ENCODE results near the gene IL17RA.

Gene IL17RA

DNA sequence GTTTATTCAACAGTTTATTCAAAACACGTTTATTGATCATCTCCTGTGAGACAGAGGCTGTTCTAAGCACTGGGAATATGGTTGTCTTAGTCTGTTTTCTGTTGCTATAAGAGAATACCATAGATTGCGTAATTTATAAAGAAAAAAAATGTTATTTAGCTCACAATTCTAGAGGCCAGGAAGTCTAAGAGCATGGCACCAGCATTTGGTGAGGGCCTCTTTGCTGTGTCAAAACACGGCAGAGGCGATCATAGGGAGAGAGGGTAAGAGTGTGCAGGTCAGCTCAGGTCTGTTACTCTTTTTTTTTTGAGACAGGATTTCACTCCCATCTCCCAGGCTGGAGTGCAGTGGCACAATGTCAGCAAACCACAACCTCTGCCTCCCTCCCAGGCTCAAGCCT, 5.2 kb upstream of the IL17RA start:
- no peak for TF ChIP-seq POLR2A (IDR thresholded peaks at IDR 0.05; ENCODE audit: low read depth, low read length)
- no peak for TF ChIP-seq POLR2AphosphoS5 (IDR thresholded peaks at IDR 0.05; ENCODE audit: low read depth, low read length)
- no peak for TF ChIP-seq SPI1 (IDR thresholded peaks at IDR 0.05; ENCODE audit: low read depth, low read length)
- no peak for DNase-seq (ENCODE audit: insufficient read length, low spot score)
- FAIRE-seq = no peak

DNA sequence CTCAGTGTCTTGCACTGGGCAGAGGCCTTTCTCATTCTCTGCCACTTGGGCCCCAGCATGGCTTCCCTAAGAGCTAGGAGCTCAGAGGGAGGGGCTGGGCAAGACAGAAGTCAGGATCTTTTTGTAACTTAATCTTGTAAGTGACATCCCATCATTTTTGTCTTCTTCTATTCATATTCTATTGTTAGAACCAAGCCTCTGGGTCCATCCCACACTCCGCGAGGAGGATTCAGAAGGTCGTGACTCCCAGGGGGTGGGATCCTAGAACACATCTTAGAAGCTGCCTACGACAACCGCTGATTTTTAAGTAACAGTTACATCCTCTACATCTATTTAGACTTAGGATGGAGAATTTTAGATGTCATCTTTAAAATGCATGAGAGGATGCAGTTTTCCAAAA, 1.5 kb upstream of the IL17RA start:
- no peak for DNase-seq (ENCODE audit: insufficient read length, low spot score)
- TF ChIP-seq PAX5 (IDR thresholded peaks at IDR 0.05; ENCODE audit: insufficient read depth, low read length, severe bottlenecking) = no peak
- no peak for FAIRE-seq

DNA sequence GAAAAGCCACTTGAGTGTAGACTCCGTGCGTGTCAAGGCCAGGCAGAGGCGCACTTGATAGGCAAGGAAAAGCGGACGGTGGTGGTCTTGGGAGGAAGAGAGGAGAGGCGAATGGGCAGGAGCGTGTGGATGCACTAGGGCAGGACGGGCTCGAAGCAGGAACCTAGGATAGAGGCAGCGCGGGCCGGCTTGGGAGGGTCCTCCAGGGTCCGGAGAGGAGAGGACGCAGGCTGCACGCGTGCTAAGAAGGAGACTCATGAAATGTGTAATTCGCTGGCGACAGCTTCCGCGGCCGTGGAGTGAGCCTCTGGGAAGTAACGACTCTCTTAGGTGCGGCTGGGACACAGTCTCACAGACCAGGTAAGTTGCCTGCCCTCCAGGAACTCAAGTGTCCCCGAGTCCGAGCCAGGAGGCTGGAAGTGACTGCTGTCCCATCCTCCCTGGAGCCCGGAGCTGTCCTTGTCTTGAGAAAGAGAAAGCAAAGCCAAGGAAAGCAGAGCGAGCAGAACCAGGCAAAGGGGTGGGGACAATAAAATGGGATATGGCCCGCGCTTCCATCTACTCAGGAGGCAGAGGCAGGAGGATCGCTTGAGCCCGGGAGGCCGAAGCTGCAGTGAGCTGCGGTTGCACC, 874 bp upstream of the IL17RA start:
- FAIRE-seq (peak; percentile 9), DNase-seq (ENCODE audit: insufficient read length, low spot score) (no peak)
- TF ChIP-seq POLR2A (IDR thresholded peaks at IDR 0.05; ENCODE audit: low read depth, low read length) = no peak
- no peak for TF ChIP-seq POLR2AphosphoS5 (IDR thresholded peaks at IDR 0.05; ENCODE audit: low read depth, low read length)
- no peak for TF ChIP-seq PAX5 (IDR thresholded peaks at IDR 0.05; ENCODE audit: insufficient read depth, low read length, severe bottlenecking)
- no peak for TF ChIP-seq POU2F2 (IDR thresholded peaks at IDR 0.05; ENCODE audit: low read depth, low read length)
- TF ChIP-seq SPI1 (IDR thresholded peaks at IDR 0.05; ENCODE audit: low read depth, low read length) = no peak
- TF ChIP-seq TAF1 (IDR thresholded peaks at IDR 0.05; ENCODE audit: low read depth, low read length) = no peak

- FAIRE-seq = no peak
- DNase-seq (ENCODE audit: insufficient read length, low spot score) = no peak
- no peak for TF ChIP-seq POLR2A (IDR thresholded peaks at IDR 0.05; ENCODE audit: low read depth, low read length)
- TF ChIP-seq TAF1 (IDR thresholded peaks at IDR 0.05; ENCODE audit: low read depth, low read length) = no peak
- no peak for TF ChIP-seq POU2F2 (IDR thresholded peaks at IDR 0.05; ENCODE audit: low read depth, low read length)
- TF ChIP-seq SPI1 (IDR thresholded peaks at IDR 0.05; ENCODE audit: low read depth, low read length) = no peak
- TF ChIP-seq POLR2AphosphoS5 (IDR thresholded peaks at IDR 0.05; ENCODE audit: low read depth, low read length) = no peak
Observed at GRCh38 chr22:17085277-17086181, 729 bp downstream of the IL17RA start.

DNA sequence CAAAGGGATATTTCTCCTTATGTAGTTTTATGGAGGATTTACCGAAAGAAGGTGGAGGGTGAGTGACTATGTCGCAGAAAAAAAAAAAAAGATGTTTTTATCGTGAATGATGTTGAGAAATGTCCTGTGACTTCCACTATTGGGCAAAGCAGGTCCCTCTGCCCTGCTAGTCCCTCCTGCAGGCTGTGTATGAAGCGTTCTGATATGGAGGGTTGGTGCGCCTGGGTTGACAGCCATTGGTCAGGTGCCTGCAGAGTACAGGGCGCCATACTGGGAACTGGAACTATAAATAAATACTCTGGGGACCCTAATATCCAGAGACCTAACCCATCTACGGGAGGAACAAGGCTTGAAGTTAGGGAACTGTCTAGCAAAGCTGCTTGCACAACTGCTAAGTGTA, 1.5 kb downstream of the IL17RA start:
- FAIRE-seq (no peak), DNase-seq (ENCODE audit: insufficient read length, low spot score) (no peak)
- TF ChIP-seq POLR2A (IDR thresholded peaks at IDR 0.05; ENCODE audit: low read depth, low read length) = no peak
- no peak for TF ChIP-seq POU2F2 (IDR thresholded peaks at IDR 0.05; ENCODE audit: low read depth, low read length)
- no peak for TF ChIP-seq SPI1 (IDR thresholded peaks at IDR 0.05; ENCODE audit: low read depth, low read length)
- no peak for TF ChIP-seq POLR2AphosphoS5 (IDR thresholded peaks at IDR 0.05; ENCODE audit: low read depth, low read length)
- no peak for TF ChIP-seq PAX5 (IDR thresholded peaks at IDR 0.05; ENCODE audit: insufficient read depth, low read length, severe bottlenecking)
- TF ChIP-seq TAF1 (IDR thresholded peaks at IDR 0.05; ENCODE audit: low read depth, low read length) = no peak

GRCh38 chr22:17086788-17087497, 2.1 kb downstream of the IL17RA start:
- TF ChIP-seq POLR2AphosphoS5 (IDR thresholded peaks at IDR 0.05; ENCODE audit: low read depth, low read length) = no peak
- no peak for TF ChIP-seq POU2F2 (IDR thresholded peaks at IDR 0.05; ENCODE audit: low read depth, low read length)
- TF ChIP-seq TAF1 (IDR thresholded peaks at IDR 0.05; ENCODE audit: low read depth, low read length) = no peak
- no peak for TF ChIP-seq POLR2A (IDR thresholded peaks at IDR 0.05; ENCODE audit: low read depth, low read length)
- no peak for TF ChIP-seq PAX5 (IDR thresholded peaks at IDR 0.05; ENCODE audit: insufficient read depth, low read length, severe bottlenecking)
- no peak for TF ChIP-seq SPI1 (IDR thresholded peaks at IDR 0.05; ENCODE audit: low read depth, low read length)
- DNase-seq (ENCODE audit: insufficient read length, low spot score) = no peak
- FAIRE-seq = no peak

DNA sequence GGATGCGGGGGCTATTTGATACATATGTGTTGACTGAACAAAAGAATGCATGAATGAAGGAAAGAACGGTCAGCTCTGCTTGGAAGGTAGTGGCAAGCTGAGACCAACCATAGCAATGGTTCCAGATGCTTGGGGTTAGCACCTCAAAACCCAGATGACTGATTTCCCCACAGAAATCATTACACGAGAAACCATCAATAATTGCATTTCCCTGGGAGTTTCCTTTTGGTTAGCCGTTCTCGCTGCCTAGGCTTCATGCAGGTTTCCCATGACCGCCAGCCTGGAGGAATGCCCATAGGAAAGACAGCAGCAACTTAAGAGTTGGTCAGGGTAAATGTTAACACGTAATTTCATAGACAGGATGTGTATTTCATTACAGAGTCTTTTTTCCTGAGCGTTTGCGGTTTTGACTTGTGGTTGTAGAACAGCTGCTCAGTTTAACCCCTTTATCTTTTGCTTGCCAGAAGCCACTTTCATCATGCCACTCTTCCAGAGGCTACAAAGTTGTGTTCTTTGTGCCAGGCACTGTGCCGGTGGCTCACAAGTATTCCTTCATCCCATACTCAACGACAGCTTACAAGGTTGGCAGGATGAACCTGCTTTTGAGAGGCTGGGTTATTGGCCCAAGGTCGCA, 2.8 kb downstream of the IL17RA start:
- no peak for DNase-seq (ENCODE audit: insufficient read length, low spot score)
- TF ChIP-seq POU2F2 (IDR thresholded peaks at IDR 0.05; ENCODE audit: low read depth, low read length) (no peak), SPI1 (IDR thresholded peaks at IDR 0.05; ENCODE audit: low read depth, low read length) (no peak), POLR2A (IDR thresholded peaks at IDR 0.05; ENCODE audit: low read depth, low read length) (no peak), POLR2AphosphoS5 (IDR thresholded peaks at IDR 0.05; ENCODE audit: low read depth, low read length) (no peak), TAF1 (IDR thresholded peaks at IDR 0.05; ENCODE audit: low read depth, low read length) (no peak), PAX5 (IDR thresholded peaks at IDR 0.05; ENCODE audit: insufficient read depth, low read length, severe bottlenecking) (no peak)
- FAIRE-seq = peak; percentile 88

DNA sequence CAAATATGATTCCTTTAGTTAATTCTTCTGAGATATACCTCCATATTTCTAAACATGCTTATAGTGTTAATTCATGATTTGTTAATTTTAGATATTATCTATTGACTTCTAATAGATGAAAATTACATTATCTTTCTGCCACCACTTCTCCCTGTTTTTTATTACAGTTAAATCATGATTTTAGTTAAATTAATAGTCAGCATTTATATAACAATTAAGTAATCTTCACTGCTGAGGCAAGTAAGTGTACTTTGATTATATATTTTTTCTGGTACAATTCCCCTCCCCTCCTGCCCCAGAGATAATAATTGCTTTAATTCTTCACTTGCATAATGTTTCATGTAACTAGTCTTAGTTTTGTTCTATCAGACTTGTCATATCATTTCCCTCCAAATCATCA, 5.8 kb downstream of the IL17RA start:
- FAIRE-seq (no peak), DNase-seq (ENCODE audit: insufficient read length, low spot score) (no peak)
- TF ChIP-seq POU2F2 (IDR thresholded peaks at IDR 0.05; ENCODE audit: low read depth, low read length) (no peak), PAX5 (IDR thresholded peaks at IDR 0.05; ENCODE audit: insufficient read depth, low read length, severe bottlenecking) (no peak), POLR2A (IDR thresholded peaks at IDR 0.05; ENCODE audit: low read depth, low read length) (no peak), TAF1 (IDR thresholded peaks at IDR 0.05; ENCODE audit: low read depth, low read length) (no peak), SPI1 (IDR thresholded peaks at IDR 0.05; ENCODE audit: low read depth, low read length) (no peak)

DNA sequence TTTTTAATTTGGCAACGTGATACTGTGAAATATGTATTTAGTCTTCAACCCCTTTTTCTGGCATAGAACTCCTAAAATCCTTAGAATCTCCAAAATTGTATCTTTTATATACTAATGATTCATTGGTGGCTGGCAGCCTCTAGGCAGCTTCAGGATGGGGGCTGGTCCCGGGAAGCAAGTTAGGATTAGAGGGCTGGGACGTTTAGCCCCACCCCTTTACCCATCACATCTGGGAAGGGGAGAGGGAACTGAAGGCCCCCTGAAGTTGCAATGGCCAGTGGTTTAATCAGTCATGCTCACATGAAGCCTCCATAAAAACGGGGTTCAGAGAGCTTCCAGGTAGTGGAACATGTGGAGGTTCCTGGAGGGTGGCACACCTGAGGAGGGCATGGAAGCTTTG, 7.1 kb downstream of the IL17RA start:
- no peak for DNase-seq (ENCODE audit: insufficient read length, low spot score)
- no peak for FAIRE-seq
- TF ChIP-seq SPI1 (IDR thresholded peaks at IDR 0.05; ENCODE audit: low read depth, low read length) = no peak
- TF ChIP-seq POLR2AphosphoS5 (IDR thresholded peaks at IDR 0.05; ENCODE audit: low read depth, low read length) = no peak
- no peak for TF ChIP-seq TAF1 (IDR thresholded peaks at IDR 0.05; ENCODE audit: low read depth, low read length)
- TF ChIP-seq POU2F2 (IDR thresholded peaks at IDR 0.05; ENCODE audit: low read depth, low read length) = no peak

Data from GM12891 (cell line).